Transverse colon (tissue), 4 donors: ENCODE results near the gene CAMK2D. TPM values are rescaled to one million over a fixed set of nuclear protein-coding genes. Genes with fewer than 3 reads are reported as not detected.

Experiments used
- DNase-seq: peaks from one replicate; pipeline ENCODE4 v3.0.0-alpha.2; 2019
- H3K27ac ChIP-seq, 4 donors: fragments of 200-600 bp; sonication (generic); 2 replicates each; pipeline ENCODE4 v1.5.1; 2016 to 2018; ENCODE audit warnings: inconsistent platforms in 4 of 4
- H3K27me3 ChIP-seq: fragments of 200-600 bp; sonication (generic); 2 replicates; pipeline ENCODE4 v1.5.1; 2017; ENCODE audit warnings: inconsistent platforms
- H3K36me3 ChIP-seq, 4 donors: fragments of 200-600 bp; sonication (generic); 2 replicates each; pipeline ENCODE4 v1.5.1; 2017 to 2019; ENCODE audit warnings: inconsistent platforms in 4 of 4
- H3K4me1 ChIP-seq, 4 donors: fragments of 200-600 bp; sonication (generic); 2 replicates each; pipeline ENCODE4 v1.5.1; 2017 to 2020; ENCODE audit warnings: inconsistent platforms in 4 of 4
- H3K4me3 ChIP-seq, 4 donors: fragments of 200-600 bp; sonication (generic); 1 replicate in 1 of 4; 2 replicates in 3 of 4; pipeline versions ENCODE4 v1.5.1 to v1.6.1; 2017 to 2019; ENCODE audit warnings: inconsistent platforms in 4 of 4
- H3K9me3 ChIP-seq, 2 donors: fragments of 200-600 bp; sonication (generic); 2 replicates each; pipeline ENCODE4 v1.5.1; 2017 to 2019; ENCODE audit warnings: inconsistent platforms in 2 of 2
- CTCF ChIP-seq, 5 experiments: fragments of 200-600 bp in 3 of 5; fragments of 450-650 bp in 2 of 5; sonication (generic) in 3 of 5; IDR thresholded peaks; 1 replicate in 2 of 5; 2 replicates in 3 of 5; pipeline ENCODE4 v1.5.1; 2016 to 2017; ENCODE audit warnings: antibody characterized with exemption in 5 of 5, inconsistent platforms in 3 of 5, mild to moderate bottlenecking in 2 of 5, moderate library complexity in 1 of 5
- EP300 ChIP-seq: sonication (generic); formaldehyde crosslinking; IDR thresholded peaks from one replicate; pipeline ENCODE4 v1.6.1; 2017; ENCODE audit warnings: antibody characterized with exemption, low read depth
- POLR2A ChIP-seq: fragments of 450-650 bp; IDR thresholded peaks from one replicate; pipeline ENCODE4 v1.6.1; 2016; ENCODE audit warnings: antibody characterized with exemption, mild to moderate bottlenecking, moderate library complexity
- POLR2AphosphoS5 ChIP-seq, 3 donors: sonication (generic); formaldehyde crosslinking; IDR thresholded peaks; one replicate each; pipeline ENCODE4 v1.6.1; 2016; ENCODE audit warnings: antibody characterized with exemption in 3 of 3
- WGBS, 2 donors: methylation state at CpG; one replicate each; pipeline ENCODE4 v1.1.5; 2018; ENCODE audit warnings: low coverage in 1 of 2; 5-methylcytosine and 5-hydroxymethylcytosine counted together
- in situ Hi-C, 4 donors: fragments of 200-750 bp; cut with MboI; loops; one replicate each; pipeline versions ENCODE4 v1.15.0 to v1.15.1; 2017; ENCODE audit warnings: low sequenced_read_pairs in 3 of 4, low pct_ligation_motif_present in 1 of 4, low pct_unique_long_range_greater_than_20kb in 1 of 4
- intact Hi-C: fragments of 100-400 bp; cut with DNase I; formaldehyde crosslinking; loops from one replicate; pipeline ENCODE4 v1.15.1; 2023; ENCODE audit warnings: low total_unique reads
- total RNA-seq, 4 donors: library from RNA; depleted of rRNA; stranded (reverse); fragments of >200 nt; gene quantifications; one replicate each; pipeline ENCODE4 v1.1.0, GENCODE V29; 2016

Gene CAMK2D
- total RNA-seq, 4 donors from 2014 or later: 54.5 to 107 (median 84.7) TPM

GRCh38 chr4:113503691-113504090 lies 257.8 kb downstream of the CAMK2D start:
- no peaks in the 10 kb centered on the region for H3K4me1 ChIP-seq
- TF ChIP-seq POLR2AphosphoS5 (IDR thresholded peaks at IDR 0.05): no peak
- TF ChIP-seq EP300: no peak
- TF ChIP-seq CTCF (IDR thresholded peaks at IDR 0.05): no peak
- no peak overlapping the region for H3K4me3 ChIP-seq
- H3K36me3 ChIP-seq: peaks cover 0 to 17% (median 5%) of the 10 kb centered on the region in 4 donors
- intact Hi-C loops (no loop called here), in situ Hi-C loops (no loop called here)
- no peaks in the 10 kb centered on the region for H3K27me3 ChIP-seq
- DNase-seq: no peak
- H3K27ac ChIP-seq: no peak overlapping the region
- H3K9me3 ChIP-seq: no peaks in the 10 kb centered on the region

- Histone ChIP-seq H3K4me1 (no peaks in the 10 kb centered on the region), H3K9me3 (no peaks in the 10 kb centered on the region), H3K27ac (no peak overlapping the region), H3K36me3 (peaks cover 0 to 21% (median 5%) of the 10 kb centered on the region in 4 donors), H3K27me3 (no peaks in the 10 kb centered on the region), H3K4me3 (no peak overlapping the region)
- TF ChIP-seq POLR2AphosphoS5 (IDR thresholded peaks at IDR 0.05) (no peak), POLR2A (no peak), EP300 (no peak), CTCF (IDR thresholded peaks at IDR 0.05) (no peak)
- no peak for DNase-seq
- 87 to 90% methylated on average over 3 of the region's 3 CpGs for WGBS, 2 donors
- intact Hi-C loops (no loop called here), in situ Hi-C loops (no loop called here)
These were observed 258.6 kb downstream of the CAMK2D start for GRCh38 chr4:113502906-113503305.

GRCh38 chr4:113502476-113502875 lies 259.1 kb downstream of the CAMK2D start:
- TF ChIP-seq EP300 (no peak), POLR2AphosphoS5 (IDR thresholded peaks at IDR 0.05) (no peak), POLR2A (no peak), CTCF (IDR thresholded peaks at IDR 0.05) (no peak)
- WGBS, 2 donors: 94 to 100% methylated on average over 1 of the region's 1 CpG

GRCh38 chr4:113500424-113500823 lies 261.1 kb downstream of the CAMK2D start:
- Histone ChIP-seq H3K4me3 (no peak overlapping the region), H3K36me3 (peaks cover 0 to 10% (median 4%) of the 10 kb centered on the region in 4 donors), H3K27ac (no peak overlapping the region), H3K9me3 (no peaks in the 10 kb centered on the region), H3K27me3 (no peaks in the 10 kb centered on the region), H3K4me1 (no peaks in the 10 kb centered on the region)
- in situ Hi-C loops: no loop called here
- WGBS, 2 donors: 91 to 93% methylated on average over 4 of the region's 4 CpGs
- intact Hi-C loops: no loop called here
- no peak for TF ChIP-seq POLR2AphosphoS5 (IDR thresholded peaks at IDR 0.05)
- no peak for TF ChIP-seq POLR2A
- no peak for TF ChIP-seq EP300
- TF ChIP-seq CTCF (IDR thresholded peaks at IDR 0.05): no peak
- no peak for DNase-seq

More at GRCh38 chr4:113502476-113502875, 259.1 kb downstream of the CAMK2D start:
- Histone ChIP-seq H3K27me3 (no peaks in the 10 kb centered on the region), H3K27ac (no peak overlapping the region), H3K9me3 (no peaks in the 10 kb centered on the region), H3K4me3 (no peak overlapping the region), H3K36me3 (peaks cover 0 to 17% (median 5%) of the 10 kb centered on the region in 4 donors), H3K4me1 (no peaks in the 10 kb centered on the region)
- in situ Hi-C loops: no loop called here
- intact Hi-C loops: no loop called here
- DNase-seq: no peak
